Measurements from ENCODE around the gene GPR150. TPM values are rescaled to one million over a fixed set of nuclear protein-coding genes. Genes with fewer than 3 reads are reported as not detected.
A peak's percentile ranks its signal among the peaks of the same experiment; 100 is the strongest.

Gene GPR150
- not detected in 2 replicates for total RNA-seq (2014; rRNA removed; shearing (Covaris generic))
- polyA plus RNA-seq (2015; cell fraction: cytosol; rRNA removed): not detected in 2 replicates
- not detected in 2 replicates for polyA plus RNA-seq (2015; cell fraction: nucleus; rRNA removed)

DNA sequence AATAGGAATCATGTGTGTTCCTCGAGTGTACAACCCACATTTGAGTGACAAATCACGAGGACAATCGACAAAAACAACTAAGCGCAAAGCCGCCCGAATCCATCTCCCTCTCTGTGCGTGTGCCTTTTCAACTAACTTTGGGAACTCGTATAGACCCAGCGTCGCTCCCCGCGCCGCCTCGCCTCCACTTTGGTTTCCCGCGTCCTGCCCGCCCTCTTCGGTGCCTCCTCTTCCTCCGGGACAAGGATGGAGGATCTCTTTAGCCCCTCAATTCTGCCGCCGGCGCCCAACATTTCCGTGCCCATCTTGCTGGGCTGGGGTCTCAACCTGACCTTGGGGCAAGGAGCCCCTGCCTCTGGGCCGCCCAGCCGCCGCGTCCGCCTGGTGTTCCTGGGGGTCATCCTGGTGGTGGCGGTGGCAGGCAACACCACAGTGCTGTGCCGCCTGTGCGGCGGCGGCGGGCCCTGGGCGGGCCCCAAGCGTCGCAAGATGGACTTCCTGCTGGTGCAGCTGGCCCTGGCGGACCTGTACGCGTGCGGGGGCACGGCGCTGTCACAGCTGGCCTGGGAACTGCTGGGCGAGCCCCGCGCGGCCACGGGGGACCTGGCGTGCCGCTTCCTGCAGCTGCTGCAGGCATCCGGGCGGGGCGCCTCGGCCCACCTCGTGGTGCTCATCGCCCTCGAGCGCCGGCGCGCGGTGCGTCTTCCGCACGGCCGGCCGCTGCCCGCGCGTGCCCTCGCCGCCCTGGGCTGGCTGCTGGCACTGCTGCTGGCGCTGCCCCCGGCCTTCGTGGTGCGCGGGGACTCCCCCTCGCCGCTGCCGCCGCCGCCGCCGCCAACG, at the start of gene GPR150:
Gene GPR150, plus strand, starts transcription at position 58 of the 840 bp plus-strand sequence. Its CDS starts 189 bp downstream, at position 247.
- DNase-seq (ENCODE audit: low read depth): no peak

DNA sequence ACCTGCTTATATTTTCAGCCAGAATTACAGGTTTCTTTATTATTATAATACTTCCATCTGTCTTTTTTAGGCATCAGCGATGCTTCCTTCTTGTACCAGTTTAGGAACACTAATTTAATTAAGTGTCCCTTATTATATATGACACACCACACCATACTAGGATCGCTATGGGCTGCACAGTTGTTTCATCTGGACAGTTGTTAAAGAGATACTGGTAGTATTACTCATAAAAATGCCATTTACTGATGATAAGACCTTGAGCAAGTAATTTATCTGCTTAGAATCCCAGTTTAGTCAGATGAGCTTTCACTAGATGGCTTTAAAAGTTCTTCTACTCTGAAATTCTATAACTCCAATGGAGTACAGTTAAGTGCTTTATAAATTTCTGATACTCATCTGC, 47.9 kb upstream of the GPR150 start:
- DNase-seq (ENCODE audit: low read depth): no peak

DNA sequence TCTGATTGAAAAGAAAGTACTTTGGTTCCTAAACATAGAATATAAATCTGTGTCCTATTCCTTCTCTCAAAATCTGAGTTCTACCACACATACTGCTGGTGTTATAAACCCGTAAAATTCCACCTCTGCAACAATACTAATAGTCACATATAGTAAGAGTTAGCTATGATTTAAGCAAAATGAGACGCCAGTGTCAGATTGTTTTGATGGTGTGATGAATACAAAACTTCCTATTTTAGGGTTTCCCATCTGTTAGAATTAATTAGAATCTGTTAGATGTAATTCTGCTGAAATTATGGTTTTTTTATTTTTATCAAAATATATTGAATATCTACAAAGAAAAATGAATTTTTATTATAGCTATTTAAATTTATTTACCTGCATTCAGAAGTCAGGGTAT, 38.3 kb upstream of the GPR150 start:
- no peak for DNase-seq (ENCODE audit: low read depth)

DNA sequence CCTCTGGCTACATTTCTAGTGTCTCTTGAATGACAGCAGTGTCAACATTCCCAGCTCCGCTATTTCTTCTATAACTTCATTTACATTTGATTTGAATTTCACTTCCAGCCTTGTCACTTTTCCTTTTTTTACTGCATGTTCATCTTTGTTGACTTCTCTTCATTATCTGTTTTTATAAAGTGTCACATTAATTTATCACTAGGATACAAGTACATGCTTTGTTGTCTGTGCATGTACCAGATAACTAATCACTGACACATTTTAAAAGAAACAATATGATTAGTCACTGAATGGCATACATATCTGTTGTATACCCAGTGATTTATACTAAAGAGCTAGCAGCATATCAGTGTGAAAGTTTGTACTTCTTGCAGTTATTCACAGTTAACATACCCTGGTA, 35.9 kb upstream of the GPR150 start:
- DNase-seq (ENCODE audit: low read depth): no peak

DNA sequence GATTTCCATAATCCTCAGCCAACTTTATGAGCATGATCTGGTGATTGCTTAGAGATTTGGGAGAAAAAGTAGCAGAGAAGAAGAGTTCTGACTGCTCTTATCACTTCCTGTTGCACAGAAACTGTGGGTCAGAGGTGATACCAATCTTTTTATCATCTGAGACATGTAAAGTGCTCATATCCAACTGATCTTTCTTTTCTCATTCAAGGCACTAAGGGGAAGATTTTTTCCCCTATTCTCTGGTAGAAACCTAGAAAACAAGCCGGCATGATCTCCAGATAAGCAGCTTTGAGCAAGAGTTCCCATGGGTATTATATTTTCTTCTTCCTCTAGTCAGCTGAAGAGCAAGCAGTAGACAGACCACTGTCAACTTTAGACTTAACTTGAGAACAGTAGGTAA, 29.0 kb upstream of the GPR150 start:
- DNase-seq (ENCODE audit: low read depth): no peak

DNA sequence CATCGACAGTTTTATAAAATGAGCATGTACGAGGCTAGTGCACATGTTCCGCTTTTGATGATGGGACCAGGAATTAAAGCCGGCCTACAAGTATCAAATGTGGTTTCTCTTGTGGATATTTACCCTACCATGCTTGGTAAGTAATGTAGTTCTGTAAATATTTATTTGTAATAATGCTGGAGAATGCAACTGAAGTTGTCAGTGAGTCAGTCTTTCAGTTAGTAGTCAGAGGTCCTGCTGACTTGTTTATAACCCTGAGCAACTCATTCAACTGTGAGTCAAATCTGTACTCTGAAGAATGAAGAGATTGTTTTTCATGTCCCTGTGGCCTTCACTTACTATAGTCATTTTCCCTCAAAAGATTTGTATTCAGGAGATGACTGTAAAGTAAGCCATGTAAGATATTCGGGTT, 28.4 kb upstream of the GPR150 start:
- peak; percentile 89 for DNase-seq (ENCODE audit: low read depth)

DNA sequence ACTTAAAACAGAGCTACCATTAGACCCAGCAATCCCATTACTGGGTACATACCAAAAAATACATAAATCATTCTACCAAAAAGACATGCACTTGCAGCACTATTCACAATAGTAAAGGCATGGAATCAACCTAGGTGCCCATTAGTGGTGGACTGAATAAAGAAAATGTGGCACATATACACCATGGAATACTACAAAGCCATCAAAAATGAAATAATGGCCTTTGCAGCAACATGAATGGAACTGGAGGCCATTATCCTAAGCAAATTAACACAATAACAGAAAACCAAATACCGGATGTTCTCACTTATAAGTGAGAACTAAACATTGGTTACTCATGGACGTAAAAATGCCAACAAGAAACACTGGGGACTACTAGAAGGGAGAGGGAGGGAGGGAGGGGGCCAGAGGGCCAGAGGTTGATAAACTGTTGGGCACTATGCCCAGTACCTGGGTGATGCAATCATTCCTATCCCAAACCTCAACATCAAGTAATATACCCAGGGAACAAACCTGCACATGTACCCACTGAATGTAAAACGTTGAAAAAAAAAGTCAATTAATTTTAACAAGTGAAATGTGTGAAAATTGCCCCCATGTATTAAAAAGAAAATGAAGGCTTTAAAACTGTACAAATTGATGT, 24.5 kb upstream of the GPR150 start:
- no peak for DNase-seq (ENCODE audit: low read depth)

DNA sequence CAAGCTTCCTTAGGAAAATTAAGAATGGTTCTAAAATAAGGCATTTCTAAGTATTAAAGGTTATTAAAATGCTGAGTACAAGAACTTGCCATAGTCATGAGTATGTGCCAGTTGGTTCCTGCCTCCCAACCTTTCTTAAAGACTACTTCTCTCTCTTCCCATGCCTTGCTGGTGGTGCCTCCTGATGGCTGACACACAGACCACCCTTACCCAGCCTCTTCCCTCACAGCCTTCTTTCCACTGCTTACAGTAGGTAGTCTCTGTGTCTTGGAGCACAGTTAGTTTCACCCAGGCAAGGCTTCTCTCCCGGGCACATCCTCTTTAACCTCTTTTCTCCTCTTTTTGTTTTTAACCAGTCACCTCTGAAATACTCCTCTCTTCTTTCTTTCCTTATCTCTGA, 20.6 kb upstream of the GPR150 start:
- DNase-seq (ENCODE audit: low read depth): no peak

DNA sequence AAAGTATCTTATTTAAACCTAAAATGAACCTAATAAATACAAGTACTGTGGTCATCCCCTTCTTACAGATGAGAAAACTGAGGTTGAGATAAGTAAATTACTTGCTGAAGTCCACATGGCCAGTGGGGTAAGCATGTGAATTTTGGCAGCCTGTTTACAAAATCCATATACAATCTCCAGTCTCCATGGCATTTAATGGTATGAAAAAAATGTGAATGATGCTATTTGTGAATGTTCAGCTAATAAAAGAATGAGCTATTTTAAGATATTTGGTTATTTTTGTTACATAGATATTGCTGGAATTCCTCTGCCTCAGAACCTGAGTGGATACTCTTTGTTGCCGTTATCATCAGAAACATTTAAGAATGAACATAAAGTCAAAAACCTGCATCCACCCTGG, 19.3 kb upstream of the GPR150 start:
- no peak for DNase-seq (ENCODE audit: low read depth)

DNA sequence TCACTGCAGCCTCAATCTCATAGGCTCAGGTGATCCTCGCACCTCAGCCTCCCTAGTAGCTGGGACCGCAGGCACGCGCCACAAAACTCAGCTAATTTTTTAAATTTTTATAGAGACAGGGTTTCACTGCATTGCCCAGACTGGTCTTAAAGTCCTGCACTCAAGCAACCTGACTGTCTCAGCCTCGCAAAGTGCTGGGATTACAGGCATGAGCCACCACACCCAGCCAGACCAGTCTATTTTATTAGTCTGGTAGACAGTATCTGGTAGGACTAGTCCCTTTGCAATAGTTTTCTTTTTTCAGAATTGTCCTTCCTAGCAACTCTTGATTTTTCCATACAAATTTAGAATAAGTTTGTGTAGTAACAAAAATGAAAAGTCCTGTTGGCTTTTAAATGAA, 14.1 kb upstream of the GPR150 start:
- no peak for DNase-seq (ENCODE audit: low read depth)

DNA sequence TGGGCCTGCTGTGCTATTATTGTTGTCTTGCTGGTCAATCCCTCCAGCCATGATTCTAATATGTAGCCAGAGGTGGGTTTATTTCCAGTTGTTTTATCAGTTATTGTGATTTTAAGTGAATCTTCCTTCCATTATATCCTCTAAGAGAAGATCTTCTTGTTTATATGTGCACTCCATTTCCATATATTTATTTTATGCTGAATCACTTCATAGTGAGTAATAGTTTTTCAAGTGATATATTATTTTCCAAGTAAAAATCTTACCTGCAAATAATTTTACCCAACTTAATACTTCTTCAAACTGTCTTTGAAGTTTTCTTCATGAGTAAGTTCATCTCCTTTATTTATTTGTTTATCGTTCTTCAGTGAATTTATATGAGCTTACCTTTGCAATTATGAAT, 13.5 kb upstream of the GPR150 start:
- no peak for DNase-seq (ENCODE audit: low read depth)

DNA sequence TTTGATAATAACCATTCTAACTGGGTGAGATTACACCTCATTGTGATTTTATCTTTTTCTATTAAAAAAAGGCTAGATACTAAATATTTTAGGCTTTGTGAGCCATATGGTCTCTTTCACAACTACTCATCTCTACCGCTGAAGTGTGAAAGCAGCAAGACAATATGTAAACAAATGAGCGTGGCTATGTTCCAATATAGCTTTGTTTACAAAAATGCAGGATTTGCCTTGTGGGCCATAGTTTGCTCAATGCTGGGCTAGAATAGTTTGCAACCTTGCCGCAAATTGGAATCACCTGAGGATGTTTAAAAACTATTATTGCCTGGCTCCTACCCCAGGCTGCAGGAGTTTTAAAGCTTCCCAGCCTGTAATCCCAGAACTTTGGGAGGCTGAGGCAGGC, 10.2 kb upstream of the GPR150 start:
- DNase-seq (ENCODE audit: low read depth): no peak

DNA sequence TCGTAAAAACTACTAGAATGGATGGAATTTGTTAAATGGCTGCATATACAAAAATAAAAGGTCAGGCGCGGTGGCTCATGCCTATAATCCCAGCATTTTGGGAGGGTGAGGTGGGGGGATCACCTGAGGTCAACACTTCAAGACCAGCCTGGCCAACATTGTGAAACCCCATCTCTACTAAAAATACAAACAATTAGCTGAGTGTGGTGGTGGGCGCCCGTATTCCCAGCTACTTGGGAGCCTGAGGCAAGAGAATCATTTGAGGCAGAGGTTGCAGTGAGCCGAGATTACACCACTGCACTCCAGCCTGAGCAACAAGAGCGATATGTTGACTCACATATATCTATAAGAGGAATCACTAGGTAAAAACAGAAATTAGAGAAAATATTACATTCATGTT, 9.3 kb upstream of the GPR150 start:
- no peak for DNase-seq (ENCODE audit: low read depth)

DNA sequence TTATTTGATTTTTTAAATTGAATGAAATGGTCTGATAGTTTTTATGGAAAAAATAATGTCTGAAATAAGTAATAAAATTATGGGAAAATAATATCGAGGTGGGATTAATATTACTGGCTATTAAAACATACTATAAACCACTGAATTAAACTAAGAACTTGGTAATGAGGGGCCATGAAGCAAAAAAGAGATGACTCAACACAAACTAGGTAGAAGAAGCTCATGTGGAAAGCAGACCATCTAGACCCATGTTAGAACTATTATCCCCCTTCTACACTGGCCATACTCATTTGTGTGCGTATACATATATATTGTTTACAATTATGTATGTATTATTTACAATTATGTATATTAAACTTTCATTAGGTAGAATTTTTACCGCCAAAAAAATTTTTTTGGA, 8.5 kb upstream of the GPR150 start:
- no peak for DNase-seq (ENCODE audit: low read depth)

DNA sequence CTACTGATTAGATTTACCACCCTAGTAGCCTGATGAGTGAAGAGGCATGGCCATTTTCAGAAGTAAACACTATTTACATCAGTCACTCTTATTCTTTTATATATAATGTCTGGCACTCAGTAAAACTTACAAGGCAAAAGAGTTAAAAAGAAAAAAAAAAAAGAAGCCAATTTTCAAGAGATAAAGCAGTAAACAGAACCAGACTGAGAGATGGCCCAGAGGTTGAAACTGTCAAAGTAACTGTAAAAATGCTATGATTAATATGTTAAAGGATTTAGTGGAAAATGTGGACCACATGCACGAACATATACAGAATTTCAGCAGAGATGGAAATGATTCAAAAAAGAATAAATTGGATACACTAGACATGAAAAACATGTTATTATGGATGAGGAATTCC, 6.4 kb upstream of the GPR150 start:
- no peak for DNase-seq (ENCODE audit: low read depth)

DNA sequence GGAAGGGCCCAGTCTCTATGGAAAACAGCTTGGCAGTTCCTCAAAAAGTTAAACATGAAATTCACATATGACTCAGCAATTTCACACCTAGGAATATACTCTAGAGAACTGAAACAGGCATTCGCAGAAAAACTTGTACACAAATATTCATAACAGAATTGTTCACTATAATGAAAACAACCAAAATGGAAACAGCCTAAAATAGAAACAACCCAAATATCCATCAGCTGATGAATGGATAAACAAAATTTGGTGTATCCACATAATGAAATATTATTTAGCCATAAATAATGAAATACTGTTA, 4.8 kb upstream of the GPR150 start:
- DNase-seq (ENCODE audit: low read depth): no peak

DNA sequence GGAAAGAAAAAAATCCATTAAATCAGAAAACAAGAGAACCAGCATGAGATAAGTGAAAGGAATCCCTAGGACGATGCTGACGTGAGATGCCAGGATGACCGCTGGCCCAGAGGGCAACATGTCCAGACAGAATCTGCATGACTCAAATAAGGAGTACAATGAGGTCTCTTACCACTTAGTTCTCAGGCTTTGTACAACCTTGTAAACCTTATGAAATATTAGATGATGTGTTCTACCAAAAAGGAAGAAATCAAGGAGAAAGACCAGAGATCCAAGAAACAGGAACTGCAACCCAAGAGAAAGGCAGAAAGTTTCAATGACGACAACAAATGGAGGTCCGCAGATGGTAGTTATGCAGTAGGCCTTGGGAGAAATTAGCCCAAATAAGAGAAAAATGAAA, 2.8 kb upstream of the GPR150 start:
- DNase-seq (ENCODE audit: low read depth): peak; percentile 28

DNA sequence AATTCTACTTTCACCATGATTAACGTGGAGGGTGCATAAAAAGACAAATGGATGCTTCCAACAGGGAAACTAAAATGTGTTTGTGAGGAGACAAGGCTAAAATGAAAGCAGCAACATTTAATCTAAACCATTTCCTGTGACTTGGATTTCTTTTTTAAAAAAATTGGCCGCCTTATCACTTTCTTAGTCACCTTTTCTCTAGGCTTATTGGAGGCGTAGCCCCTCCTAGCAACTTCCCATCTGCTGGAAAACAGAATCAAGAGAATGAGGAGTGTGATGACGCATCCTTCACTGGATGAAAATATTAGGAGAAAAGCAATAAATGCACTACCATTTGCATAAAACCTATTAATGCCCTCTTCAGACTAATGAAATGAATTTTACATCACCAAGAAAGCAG, 791 bp upstream of the GPR150 start:
- peak; percentile 28 for DNase-seq (ENCODE audit: low read depth)

DNA sequence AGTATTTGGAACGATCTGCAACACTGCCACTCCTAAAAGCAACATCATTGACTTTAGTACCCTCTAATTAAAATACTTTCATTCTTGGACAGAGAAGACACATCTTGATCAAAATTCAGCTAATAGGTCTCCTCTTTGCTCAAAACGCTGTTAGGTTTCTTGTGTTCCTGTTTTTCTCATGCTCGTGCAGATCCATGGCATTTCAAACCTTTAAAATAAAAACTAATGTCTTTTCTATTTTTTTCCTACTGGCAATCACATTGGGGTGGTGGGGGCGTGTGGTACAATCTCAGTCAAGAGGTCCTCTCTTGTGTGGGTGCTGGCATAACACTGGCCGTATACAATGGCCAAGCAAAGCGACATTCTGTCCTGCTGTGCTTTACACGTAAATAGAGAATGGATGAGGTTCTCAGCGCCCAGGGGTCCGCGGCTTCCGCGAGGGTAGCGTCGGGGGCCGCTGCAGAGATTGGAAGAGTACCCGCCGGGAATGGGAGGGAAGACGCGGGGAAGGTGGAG, 315 bp upstream of the GPR150 start:
- no peak for DNase-seq (ENCODE audit: low read depth)

DNA sequence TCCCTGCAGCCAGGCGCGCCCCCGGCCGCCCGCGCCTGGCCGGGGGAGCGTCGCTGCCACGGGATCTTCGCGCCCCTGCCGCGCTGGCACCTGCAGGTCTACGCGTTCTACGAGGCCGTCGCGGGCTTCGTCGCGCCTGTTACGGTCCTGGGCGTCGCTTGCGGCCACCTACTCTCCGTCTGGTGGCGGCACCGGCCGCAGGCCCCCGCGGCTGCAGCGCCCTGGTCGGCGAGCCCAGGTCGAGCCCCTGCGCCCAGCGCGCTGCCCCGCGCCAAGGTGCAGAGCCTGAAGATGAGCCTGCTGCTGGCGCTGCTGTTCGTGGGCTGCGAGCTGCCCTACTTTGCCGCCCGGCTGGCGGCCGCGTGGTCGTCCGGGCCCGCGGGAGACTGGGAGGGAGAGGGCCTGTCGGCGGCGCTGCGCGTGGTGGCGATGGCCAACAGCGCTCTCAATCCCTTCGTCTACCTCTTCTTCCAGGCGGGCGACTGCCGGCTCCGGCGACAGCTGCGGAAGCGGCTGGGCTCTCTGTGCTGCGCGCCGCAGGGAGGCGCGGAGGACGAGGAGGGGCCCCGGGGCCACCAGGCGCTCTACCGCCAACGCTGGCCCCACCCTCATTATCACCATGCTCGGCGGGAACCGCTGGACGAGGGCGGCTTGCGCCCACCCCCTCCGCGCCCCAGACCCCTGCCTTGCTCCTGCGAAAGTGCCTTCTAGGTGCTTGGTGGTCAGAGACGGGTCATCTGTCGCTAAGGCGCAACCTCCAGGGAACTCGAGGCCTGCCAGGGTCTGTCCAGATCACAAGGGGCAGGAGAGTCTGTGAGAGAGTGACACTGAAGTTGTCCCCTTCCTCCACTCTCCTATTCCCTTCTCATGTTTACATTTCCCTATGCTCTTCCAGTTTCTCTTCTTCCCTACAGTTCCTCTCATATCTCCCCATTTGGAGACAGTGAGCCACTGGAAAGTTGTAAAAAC, 1.3 kb downstream of the GPR150 start:
- DNase-seq (ENCODE audit: low read depth): no peak

DNA sequence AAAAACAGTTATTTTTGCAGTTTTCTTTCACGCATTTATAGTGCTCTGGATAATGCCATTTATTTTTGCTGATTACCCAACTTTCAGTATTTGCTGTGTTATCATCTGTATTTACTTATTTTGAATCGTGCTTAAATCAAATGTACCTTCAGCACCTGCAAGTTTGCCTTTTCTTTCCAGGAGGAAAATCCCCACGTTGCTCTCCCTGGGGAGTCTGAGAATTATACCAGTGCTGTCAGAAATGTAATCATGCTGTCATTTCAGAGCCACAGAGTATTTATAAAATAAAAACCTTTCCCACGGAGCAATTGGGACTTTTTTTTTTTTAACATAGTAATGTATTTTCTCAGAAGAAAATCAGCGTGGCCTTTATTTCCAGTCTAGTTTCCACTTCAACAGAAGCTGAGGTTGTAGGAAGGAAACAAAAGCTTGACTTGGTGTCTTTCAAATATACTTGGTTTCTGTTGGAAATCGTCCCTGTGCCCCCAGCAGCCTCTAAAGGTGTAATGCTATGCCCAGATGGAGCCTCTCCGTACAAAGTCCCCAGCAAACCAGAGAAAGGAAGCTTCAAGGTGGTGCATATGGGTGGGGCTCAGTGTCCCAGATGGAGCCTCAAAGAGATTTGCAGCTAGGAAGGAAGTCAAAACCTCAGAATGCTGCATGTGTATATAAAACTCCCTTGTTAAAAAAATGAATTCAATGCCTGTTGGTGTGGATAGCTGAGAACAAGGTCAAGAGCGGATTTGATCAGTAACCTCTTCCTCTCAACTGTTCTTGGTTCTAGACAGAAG, 2.1 kb downstream of the GPR150 start:
- no peak for DNase-seq (ENCODE audit: low read depth)

Data from HT1080 (cell line).